Muscle of arm (tissue), 12 donors: Measurements from ENCODE around the gene SERPINE2. TPM values are rescaled to one million over a fixed set of nuclear protein-coding genes. Genes with fewer than 3 reads are reported as not detected.

Experiments
- polyA plus RNA-seq, 12 donors: library from polyadenylated mRNA; unstranded; fragments of 120-200 nt; gene quantifications; one replicate each; pipeline ENCODE4 v1.2.1, GENCODE V29; 2013; ENCODE audit not compliant: insufficient read length in 12 of 12

SERPINE2 gene
- polyA plus RNA-seq, 12 donors: 78.4 to 128 (median 89.2) TPM; not detected in 1

Other genes starting within 250 kb of the SERPINE2 start
- 1 to 10 TPM in 4 of 12 donors, under 1 TPM in 6, not detected in 2; 0.30 to 3.2 (median 0.87) TPM for gene AP1S3, start 201.7 kb downstream of the SERPINE2 start, polyA plus RNA-seq
- gene WDFY1, start 94.0 kb downstream of the SERPINE2 start, polyA plus RNA-seq: 10 to 100 TPM in 11 of 12 donors, not detected in 1; 21.0 to 40.8 (median 33.9) TPM
- gene MRPL44, start 81.8 kb downstream of the SERPINE2 start, polyA plus RNA-seq: 10 to 100 TPM in 11 of 12 donors, not detected in 1; 20.4 to 43.6 (median 27.7) TPM